Kidney (tissue), 22 donors: ENCODE results near the gene SYTL5. TPM values are rescaled to one million over a fixed set of nuclear protein-coding genes. Genes with fewer than 3 reads are reported as not detected.

Source experiments
- DNase-seq, 5 donors: peaks; one replicate each; pipeline ENCODE4 v3.0.0-alpha.2; 2013 to 2020
- FAIRE-seq: peaks from 2 replicates; lab custom pipeline; 2012; peaks lifted over from hg19 to GRCh38; lab: Jason Lieb, UNC
- H3K27ac ChIP-seq, 2 donors: one replicate each; pipeline ENCODE4 v1.7.0; 2013; ENCODE audit warnings: low read depth in 2 of 2, low read length in 2 of 2, inconsistent platforms in 1 of 2
- H3K27me3 ChIP-seq: one replicate; pipeline ENCODE4 v1.7.1; 2013; ENCODE audit warnings: low read length, inconsistent platforms; ENCODE audit not compliant: control insufficient read depth, insufficient read depth
- H3K36me3 ChIP-seq, 3 donors: one replicate each; pipeline versions ENCODE4 v1.7.0 to v1.7.1; 2013; ENCODE audit warnings: low read length in 3 of 3, control low read depth in 1 of 3, inconsistent platforms in 1 of 3; ENCODE audit not compliant: insufficient read depth in 3 of 3, control insufficient read depth in 2 of 3
- H3K4me1 ChIP-seq, 3 donors: one replicate each; pipeline versions ENCODE4 v1.7.0 to v1.7.1; 2013; ENCODE audit warnings: low read length in 3 of 3, inconsistent platforms in 1 of 3, low read depth in 1 of 3; ENCODE audit not compliant: control insufficient read depth in 2 of 3, insufficient read depth in 2 of 3
- H3K4me3 ChIP-seq, 3 donors: one replicate each; pipeline versions ENCODE4 v1.7.0 to v1.8.1; 2013; ENCODE audit warnings: low read length in 3 of 3, control low read depth in 1 of 3, inconsistent platforms in 1 of 3
- H3K9ac ChIP-seq, 3 donors: one replicate each; pipeline versions ENCODE4 v1.7.0 to v1.7.1; 2013; ENCODE audit warnings: low read length in 3 of 3, control low read depth in 1 of 3, inconsistent platforms in 1 of 3
- H3K9me3 ChIP-seq, 3 donors: one replicate each; pipeline versions ENCODE4 v1.7.0 to v1.7.1; 2013; ENCODE audit warnings: low read length in 3 of 3, control low read depth in 1 of 3, inconsistent platforms in 1 of 3; ENCODE audit not compliant: control insufficient read depth in 2 of 3, insufficient read depth in 1 of 3
- intact Hi-C: fragments of 100-400 bp; cut with DNase I; formaldehyde crosslinking; loops from one replicate; pipeline ENCODE4 v1.11.1; 2022
- long read RNA-seq, 10 donors: library from polyadenylated mRNA in 1 of 10; unstranded in 1 of 10; transcript quantifications; one replicate each; pipeline ENCODE4 v2.0.0 and lab custom pipeline, GENCODE V29; 2021 to 2026
- polyA plus RNA-seq: library from polyadenylated mRNA; stranded (reverse); fragments of 350-450 nt; fragmentation: Illumina TruSeq; extraction: RNeasy Lipid Tissue Mini Kit (QIAGEN cat#74804); gene quantifications from one replicate; pipeline ENCODE4 v1.2.3, GENCODE V29; 2014; ENCODE audit warnings: low read depth, low replicate concordance; ENCODE audit not compliant: insufficient read depth
- total RNA-seq: library from RNA; stranded (reverse); fragmentation: NEBNext Ultra II Directional; extraction: Animal tissue kit (Norgen Biotek cat#: 25700); gene quantifications from one replicate; pipeline ENCODE4 v1.2.1, GENCODE V29; 2021
- TF ChIP-seq, protein P1 (sequence below): IDR thresholded peaks from 3 replicates; pipeline ENCODE4 v1.5.1; 2012; ENCODE audit warnings: mild to moderate bottlenecking, moderate library complexity, borderline replicate concordance; ENCODE audit not compliant: insufficient read depth; ENCODE audit errors: extremely low read depth
- donor health status: control.
- donor health status: control.
- donor health status: control.
- donor health status: control.
- donor health status: control.
- donor health status: DM: yes; HTN: yes; CAD: no.
- donor health status: Normal renal cell carcinoma (clear cell type).

SYTL5 gene
- total RNA-seq = 0.69 TPM
- 0.65 TPM for polyA plus RNA-seq
- long read RNA-seq, donor 1 = 0 reads
- long read RNA-seq, donor 2 = 0 reads
- long read RNA-seq, donor 3 = 0 reads
- long read RNA-seq, donor 4 = 0 reads
- long read RNA-seq, donor 5 = 0 reads
- long read RNA-seq, donor 6 = 0 reads
- long read RNA-seq, donor 7, partial matches to known transcripts = 1 of 1 reads
- long read RNA-seq, donor 7, other reads (novel, unspliced or antisense) = 0 of 1 reads
- long read RNA-seq, donor 8 = 0 reads
- long read RNA-seq, donor 9 = 0 reads
- long read RNA-seq, donor 10 = 0 reads

GRCh38 chrX:38006291-38006690 lies at the start of gene SYTL5:
TSS of gene SYTL5 (plus strand) at chrX:38006553. CDS start at chrX:38033890, 27,337 bp downstream.
- Histone ChIP-seq H3K27me3 (no peaks in the 10 kb centered on the region), H3K4me3 (no peak within 1 kb of the TSS), H3K9ac (no peak within 1 kb of the TSS), H3K36me3 (no peaks in the 10 kb centered on the region), H3K4me1 (no peaks in the 10 kb centered on the region), H3K27ac (no peak within 1 kb of the TSS), H3K9me3 (no peaks in the 10 kb centered on the region)
- TF ChIP-seq, protein P1, sequence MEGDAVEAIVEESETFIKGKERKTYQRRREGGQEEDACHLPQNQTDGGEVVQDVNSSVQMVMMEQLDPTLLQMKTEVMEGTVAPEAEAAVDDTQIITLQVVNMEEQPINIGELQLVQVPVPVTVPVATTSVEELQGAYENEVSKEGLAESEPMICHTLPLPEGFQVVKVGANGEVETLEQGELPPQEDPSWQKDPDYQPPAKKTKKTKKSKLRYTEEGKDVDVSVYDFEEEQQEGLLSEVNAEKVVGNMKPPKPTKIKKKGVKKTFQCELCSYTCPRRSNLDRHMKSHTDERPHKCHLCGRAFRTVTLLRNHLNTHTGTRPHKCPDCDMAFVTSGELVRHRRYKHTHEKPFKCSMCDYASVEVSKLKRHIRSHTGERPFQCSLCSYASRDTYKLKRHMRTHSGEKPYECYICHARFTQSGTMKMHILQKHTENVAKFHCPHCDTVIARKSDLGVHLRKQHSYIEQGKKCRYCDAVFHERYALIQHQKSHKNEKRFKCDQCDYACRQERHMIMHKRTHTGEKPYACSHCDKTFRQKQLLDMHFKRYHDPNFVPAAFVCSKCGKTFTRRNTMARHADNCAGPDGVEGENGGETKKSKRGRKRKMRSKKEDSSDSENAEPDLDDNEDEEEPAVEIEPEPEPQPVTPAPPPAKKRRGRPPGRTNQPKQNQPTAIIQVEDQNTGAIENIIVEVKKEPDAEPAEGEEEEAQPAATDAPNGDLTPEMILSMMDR = no peak
- FAIRE-seq = peak; percentile 13
- no peak for DNase-seq
- intact Hi-C loops = no loop called here

DNA sequence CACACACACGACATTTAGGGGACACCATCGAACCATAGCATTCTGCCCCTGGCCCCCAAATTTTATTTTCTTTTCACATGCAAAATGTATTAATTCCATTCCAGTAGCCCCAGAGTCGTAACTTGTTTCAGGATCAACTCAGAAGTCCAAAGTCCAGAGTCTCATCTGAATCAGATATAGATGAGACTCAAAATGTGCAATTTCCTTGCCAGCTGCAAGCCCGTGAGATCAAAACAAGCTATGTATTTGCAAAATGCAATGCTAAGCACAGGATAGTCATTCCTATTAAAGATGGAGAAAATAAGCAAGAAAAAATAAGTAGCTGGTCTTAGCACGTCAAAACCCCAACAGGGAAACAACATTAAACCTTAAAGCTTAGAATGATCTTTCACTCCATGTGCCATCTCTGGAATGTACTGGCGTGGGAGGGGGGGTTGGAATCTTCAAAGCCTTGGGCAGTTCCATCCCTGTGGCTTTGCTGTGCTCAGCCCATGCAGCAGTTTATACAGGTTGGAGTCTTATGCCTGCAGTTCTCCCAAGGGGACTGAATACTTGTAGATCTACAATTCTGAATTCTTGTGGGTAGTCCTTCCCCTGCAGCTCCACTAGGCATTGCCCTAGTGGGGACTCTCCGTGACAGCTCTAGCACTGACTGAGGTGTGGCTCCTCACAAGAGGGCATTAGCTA lies 47.7 kb upstream of the SYTL5 start:
- H3K9ac ChIP-seq = no peak overlapping the region
- no peak overlapping the region for H3K27ac ChIP-seq
- no peaks in the 10 kb centered on the region for H3K36me3 ChIP-seq
- TF ChIP-seq, protein P1 = no peak
- DNase-seq (peak in 4 of 5 donors; percentile 10 to 59 (median 32)), FAIRE-seq (no peak)
- no peaks in the 10 kb centered on the region for H3K4me1 ChIP-seq
- no peaks in the 10 kb centered on the region for H3K27me3 ChIP-seq
- intact Hi-C loops = no loop called here
- H3K9me3 ChIP-seq = no peaks in the 10 kb centered on the region
- H3K4me3 ChIP-seq = no peak overlapping the region

DNA sequence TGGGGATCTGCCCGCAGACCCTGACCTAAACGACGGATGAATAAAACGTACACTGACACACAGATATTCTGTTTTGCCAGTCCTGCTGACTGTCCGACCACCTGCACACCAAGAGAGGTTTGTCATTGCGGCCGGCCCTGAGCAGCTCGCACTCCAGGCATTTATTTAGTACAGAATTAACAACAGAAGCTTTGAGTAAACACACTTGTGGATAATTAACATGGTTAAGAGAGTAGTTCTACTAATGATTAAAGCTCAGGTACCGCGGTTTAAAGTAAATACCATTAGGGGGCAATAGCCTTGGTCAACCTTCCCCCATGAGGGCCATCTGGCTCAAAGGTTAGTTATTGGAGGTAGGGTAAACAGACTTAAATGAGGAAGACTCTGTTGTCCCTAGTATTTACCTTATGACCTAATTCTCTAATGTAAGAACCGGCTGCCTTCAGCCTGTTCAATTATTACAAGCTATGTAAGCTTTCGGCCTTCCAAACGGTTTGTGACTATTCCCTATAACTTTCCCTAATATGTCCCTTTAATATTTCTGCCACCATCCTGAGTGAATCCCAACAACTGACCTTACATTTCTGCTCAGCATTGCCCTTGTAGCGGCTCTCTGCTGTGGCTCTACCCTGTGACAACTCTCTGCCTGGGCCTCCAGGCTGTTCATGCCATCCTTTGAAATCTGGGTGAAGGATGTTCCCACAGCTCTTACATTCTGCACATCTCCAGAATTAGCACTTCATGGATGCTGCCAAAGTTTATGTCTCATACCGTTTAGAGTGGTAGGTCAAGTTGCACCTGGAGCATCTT lies 46.9 kb upstream of the SYTL5 start:
- Histone ChIP-seq H3K9ac (no peak overlapping the region), H3K27ac (no peak overlapping the region), H3K4me3 (no peak overlapping the region), H3K9me3 (no peaks in the 10 kb centered on the region), H3K27me3 (no peaks in the 10 kb centered on the region), H3K4me1 (no peaks in the 10 kb centered on the region), H3K36me3 (no peaks in the 10 kb centered on the region)
- intact Hi-C loops = no loop called here
- FAIRE-seq (no peak), DNase-seq (peak in 2 of 5 donors; percentile 2 to 25)
- TF ChIP-seq, protein P1 = no peak
